22Rv1 (cell line): ENCODE measurements around the gene PCSK5.

Experiments
- H3K27ac ChIP-seq: fragments of 450-650 bp; 2 replicates; pipeline ENCODE4 v1.5.1; 2017
- ZFX ChIP-seq: fragments of 450-650 bp; IDR thresholded peaks from 2 replicates; pipeline ENCODE4 v1.6.1; 2017; ENCODE audit warnings: antibody characterized with exemption, borderline replicate concordance
- TF ChIP-seq, protein P1 (sequence below): fragments of 450-650 bp; IDR thresholded peaks from 2 replicates; pipeline ENCODE4 v1.5.1; 2017; ENCODE audit warnings: mild to moderate bottlenecking

PCSK5 gene

DNA sequence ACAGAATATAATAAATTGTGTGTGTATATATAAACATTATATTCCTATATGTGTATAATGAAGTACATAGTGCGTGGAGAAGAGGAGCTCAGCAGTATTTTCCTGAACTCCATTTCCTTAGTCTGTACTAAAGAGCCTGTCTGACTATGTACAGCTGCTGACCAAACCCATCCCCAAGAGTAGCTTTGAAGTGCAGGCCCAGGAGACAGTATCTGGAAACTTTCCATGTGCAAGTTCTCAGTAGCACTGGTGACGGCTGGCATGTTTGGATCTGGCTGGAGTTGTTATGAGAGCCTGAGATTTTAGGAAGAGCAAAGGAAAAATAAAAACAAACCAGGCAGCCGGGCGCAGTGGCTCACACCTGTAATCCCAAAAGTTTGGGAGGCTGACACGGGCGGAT is 259.5 kb downstream of the PCSK5 start:
- TF ChIP-seq, protein P1, sequence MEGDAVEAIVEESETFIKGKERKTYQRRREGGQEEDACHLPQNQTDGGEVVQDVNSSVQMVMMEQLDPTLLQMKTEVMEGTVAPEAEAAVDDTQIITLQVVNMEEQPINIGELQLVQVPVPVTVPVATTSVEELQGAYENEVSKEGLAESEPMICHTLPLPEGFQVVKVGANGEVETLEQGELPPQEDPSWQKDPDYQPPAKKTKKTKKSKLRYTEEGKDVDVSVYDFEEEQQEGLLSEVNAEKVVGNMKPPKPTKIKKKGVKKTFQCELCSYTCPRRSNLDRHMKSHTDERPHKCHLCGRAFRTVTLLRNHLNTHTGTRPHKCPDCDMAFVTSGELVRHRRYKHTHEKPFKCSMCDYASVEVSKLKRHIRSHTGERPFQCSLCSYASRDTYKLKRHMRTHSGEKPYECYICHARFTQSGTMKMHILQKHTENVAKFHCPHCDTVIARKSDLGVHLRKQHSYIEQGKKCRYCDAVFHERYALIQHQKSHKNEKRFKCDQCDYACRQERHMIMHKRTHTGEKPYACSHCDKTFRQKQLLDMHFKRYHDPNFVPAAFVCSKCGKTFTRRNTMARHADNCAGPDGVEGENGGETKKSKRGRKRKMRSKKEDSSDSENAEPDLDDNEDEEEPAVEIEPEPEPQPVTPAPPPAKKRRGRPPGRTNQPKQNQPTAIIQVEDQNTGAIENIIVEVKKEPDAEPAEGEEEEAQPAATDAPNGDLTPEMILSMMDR = no peak
- TF ChIP-seq ZFX = no peak
- no peak overlapping the region for H3K27ac ChIP-seq

DNA sequence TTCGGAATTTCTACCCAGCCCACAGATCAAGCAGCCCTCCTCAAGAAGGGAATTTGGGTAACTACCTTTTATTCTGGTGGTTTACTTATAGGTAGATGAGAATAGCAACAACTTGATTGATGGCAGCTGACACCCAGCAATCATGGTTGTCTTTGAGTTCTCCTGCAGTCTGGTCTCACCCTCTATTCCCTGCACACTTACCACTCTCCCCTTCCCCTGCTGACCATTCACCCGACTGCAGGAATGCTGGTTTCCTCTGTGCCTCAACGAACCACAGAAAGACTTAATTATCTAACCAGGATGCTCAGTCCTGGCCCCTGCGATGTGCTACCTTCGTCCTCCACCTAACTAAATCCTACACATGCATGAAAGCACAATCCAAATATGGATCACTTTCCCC is 260.8 kb downstream of the PCSK5 start:
- H3K27ac ChIP-seq = no peak overlapping the region
- TF ChIP-seq ZFX = no peak
- TF ChIP-seq, protein P1 = no peak

DNA sequence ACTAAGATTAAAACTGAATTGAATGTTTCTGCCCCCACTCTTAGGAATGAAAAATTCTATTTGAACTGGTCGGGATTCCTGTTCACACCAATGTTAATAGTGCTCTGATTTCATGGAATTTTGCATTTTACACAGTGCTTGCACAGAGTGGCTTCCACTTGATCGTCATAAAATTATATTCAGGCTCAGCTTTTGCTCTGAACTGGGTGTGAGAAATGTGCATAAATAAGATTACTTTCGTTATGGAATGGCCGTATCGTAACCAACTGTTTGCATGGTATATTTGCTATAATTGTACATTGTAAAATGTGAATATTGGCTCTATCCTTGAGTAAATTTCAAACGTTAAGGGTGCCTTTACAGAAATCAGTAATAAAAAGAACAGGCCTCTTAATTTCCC is 262.9 kb downstream of the PCSK5 start:
- no peak overlapping the region for H3K27ac ChIP-seq
- no peak for TF ChIP-seq ZFX
- TF ChIP-seq, protein P1 = no peak

DNA sequence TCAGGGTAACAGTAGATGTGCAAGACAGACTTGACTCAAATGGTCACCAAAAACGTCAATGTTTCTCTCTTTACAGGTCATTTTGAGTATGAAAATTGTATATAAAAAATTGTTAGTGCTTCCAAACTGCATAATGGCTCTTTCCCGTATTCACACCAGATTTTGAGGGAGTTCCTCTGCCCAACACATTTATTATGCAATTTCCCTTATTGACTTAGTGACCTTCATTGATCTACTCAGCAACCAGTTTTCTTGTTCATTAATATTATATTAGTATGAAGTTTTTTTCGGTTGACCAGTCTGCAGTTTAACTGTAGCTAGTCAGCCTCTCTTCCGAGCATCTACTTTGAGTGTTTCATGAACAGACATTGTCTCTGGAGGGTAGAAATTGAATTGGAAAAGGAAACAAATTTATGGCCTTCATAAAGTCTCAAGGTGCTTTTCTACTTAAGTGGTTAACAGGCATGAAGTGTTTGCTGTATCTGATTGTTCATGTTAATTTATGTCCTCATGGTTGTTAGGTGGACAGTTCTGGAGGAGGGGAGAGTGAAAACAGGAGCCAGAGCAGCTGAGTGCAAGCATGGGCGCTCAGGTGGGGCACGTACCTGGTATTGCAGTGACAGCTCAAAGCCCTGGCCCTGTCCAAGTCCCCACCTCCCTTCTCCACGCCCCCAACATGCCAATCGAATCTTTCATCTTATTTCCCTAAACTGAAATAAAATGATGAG is 263.6 kb downstream of the PCSK5 start:
- no peak overlapping the region for H3K27ac ChIP-seq
- TF ChIP-seq, protein P1 = no peak

DNA sequence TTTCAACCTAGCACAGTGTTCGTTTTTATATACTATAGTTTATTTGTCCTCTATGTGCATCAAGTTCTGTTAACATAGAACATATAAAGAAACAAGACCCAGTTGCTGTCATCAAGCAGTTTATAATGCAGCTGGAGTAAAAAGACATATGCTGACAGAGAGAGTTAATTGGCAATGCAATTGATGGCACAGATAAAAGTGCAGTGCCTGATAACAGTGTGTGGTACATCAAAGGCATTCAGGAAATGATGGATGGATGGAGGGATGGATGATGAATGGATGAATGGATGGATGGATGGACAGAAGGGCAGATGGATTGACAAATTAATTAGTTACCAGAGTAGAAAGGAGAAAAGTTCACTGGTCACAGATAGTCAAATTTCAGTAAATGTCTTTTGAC is 264.9 kb downstream of the PCSK5 start:
- TF ChIP-seq, protein P1 = no peak
- TF ChIP-seq ZFX = no peak
- no peak overlapping the region for H3K27ac ChIP-seq

DNA sequence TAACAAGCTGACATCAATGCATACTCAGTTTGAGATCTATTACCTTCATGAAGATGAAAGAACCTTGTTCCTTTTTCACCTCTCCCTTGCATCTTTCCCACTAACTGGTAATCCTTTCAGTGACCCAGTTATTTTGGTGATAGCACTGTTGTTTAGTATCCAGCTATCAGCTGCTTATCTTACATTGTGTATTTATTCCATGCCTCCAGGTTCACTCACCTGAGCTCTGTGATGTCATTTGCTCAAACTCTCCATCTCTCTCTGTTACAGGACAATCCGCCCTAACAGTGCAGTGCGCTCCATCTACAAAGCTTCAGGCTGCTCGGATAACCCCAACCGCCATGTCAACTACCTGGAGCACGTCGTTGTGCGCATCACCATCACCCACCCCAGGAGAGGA is 268.2 kb downstream of the PCSK5 start:
- H3K27ac ChIP-seq = no peak overlapping the region
- no peak for TF ChIP-seq ZFX
- TF ChIP-seq, protein P1 = no peak

DNA sequence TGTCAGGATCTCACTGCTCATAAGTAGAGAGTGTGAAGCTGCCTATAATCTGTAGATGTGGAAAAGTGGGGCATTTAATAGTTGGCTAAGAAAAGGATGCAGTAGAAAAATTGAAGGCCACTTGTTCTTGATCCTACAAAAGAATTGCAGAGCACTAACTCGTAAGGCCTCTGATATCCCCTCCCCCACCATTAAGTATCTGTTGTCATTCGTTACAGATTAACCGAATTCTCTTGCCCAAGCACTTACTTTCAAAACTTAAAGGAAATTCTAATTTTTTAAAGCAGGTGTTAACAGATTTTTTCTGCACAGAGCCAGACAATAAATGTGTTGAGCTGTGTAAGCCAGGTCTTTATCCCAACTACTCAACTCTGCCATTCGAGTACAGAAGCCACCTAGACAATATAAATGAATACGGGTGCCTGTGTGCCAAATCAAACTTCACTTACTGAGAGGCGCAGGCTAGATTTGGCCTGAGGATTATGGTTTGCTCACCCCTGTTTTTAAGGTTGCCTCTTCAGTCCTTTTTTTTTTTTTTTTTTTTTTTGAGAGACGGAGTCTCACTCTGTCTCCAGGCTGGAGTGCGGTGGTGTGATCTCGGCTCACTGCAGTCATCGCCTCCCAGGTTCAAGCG is 268.9 kb downstream of the PCSK5 start:
- TF ChIP-seq, protein P1 = no peak
- TF ChIP-seq ZFX = no peak
- H3K27ac ChIP-seq = no peak overlapping the region
